Upper lobe of left lung (tissue), 4 donors: ENCODE measurements around the gene SYN1.

Experiments
- CTCF ChIP-seq, 6 experiments: fragments of 450-650 bp in 4 of 6; fragments of 200-600 bp in 2 of 6; sonication (generic) in 2 of 6; IDR thresholded peaks; one replicate each; pipeline ENCODE4 v1.5.1; 2016 to 2019; ENCODE audit warnings: antibody characterized with exemption in 6 of 6
- EP300 ChIP-seq, 4 donors: sonication (generic); formaldehyde crosslinking; IDR thresholded peaks; one replicate each; pipeline ENCODE4 v1.5.1; 2017; ENCODE audit warnings: antibody characterized with exemption in 4 of 4, control low read depth in 2 of 4
- POLR2A ChIP-seq, 4 donors: fragments of 450-650 bp; IDR thresholded peaks; one replicate each; pipeline ENCODE4 v1.5.1; 2016 to 2017; ENCODE audit warnings: antibody characterized with exemption in 4 of 4, mild to moderate bottlenecking in 2 of 4
- POLR2AphosphoS5 ChIP-seq, 2 donors: sonication (generic); formaldehyde crosslinking; IDR thresholded peaks; one replicate each; pipeline ENCODE4 v1.5.1; 2017; ENCODE audit warnings: antibody characterized with exemption in 2 of 2

- TF ChIP-seq CTCF (IDR thresholded peaks at IDR 0.05) = no peak
- TF ChIP-seq POLR2A (IDR thresholded peaks at IDR 0.05) = no peak
- no peak for TF ChIP-seq EP300 (IDR thresholded peaks at IDR 0.05)
- TF ChIP-seq POLR2AphosphoS5 (IDR thresholded peaks at IDR 0.05) = no peak
Measured at GRCh38 chrX:47574547-47575301, 44.9 kb downstream of the SYN1 start.
